Measurements from ENCODE around the gene DMAC2.
"Not testable (repeated sequence)": the region's sequence is repeated elsewhere in the genome, so short reads cannot be mapped to it uniquely, and the experiment has no call there.

Gene DMAC2

DNA sequence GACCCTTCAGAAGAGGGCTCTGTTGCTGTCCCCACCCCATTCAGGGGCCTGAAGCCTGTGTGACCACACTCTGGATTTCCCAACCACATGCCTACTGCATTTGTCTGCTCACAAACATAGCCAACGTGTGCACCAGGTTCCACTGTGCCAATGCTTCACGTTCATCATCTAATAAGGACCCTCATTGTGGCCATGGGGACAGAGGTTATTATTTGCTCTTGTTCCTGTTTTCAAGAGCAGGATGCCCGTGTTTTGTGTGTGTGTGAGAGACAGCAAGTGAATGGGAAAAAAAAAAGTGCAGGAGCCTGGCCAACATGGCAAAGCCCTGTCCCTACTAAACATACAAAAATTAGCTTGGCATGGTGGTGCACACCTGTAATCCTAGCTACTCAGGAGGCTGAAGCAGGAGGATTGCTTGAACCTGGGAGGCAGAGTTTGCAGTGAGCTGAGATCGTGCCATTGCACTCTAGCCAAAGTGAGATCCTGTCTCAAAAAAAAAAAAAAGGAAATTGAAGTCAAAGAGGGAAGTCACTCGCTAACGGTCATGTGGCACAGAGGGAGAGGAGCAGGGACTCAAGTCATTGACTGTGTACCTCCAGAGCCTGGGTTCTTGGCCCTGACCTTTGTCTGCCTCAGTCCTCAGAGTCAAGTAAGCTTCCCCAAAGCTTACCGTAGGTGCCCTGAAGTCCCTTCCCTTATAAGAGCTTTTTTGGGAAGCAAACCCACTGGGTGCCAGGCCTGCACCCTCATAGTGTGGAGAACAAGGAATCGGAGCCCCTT, 19.4 kb downstream of the DMAC2 start:
- Histone ChIP-seq H3K36me3 (ENCODE audit: insufficient read depth, low read length) (peaks cover 44% of the 10 kb centered on the region), H3K4me3 (ENCODE audit: low read length) (no peak overlapping the region), H3K27me3 (ENCODE audit: insufficient read depth, low read length) (no peaks in the 10 kb centered on the region), H3K9me3 (ENCODE audit: insufficient read depth, low read depth, low read length) (no peaks in the 10 kb centered on the region), H3K9ac (ENCODE audit: low read depth, low read length) (no peak overlapping the region), H3K4me1 (ENCODE audit: insufficient read depth, low read length) (no peaks in the 10 kb centered on the region), H3K27ac (ENCODE audit: low read depth, low read length) (no peak overlapping the region)
- 91% methylated on average over 8 of the region's 8 CpGs for WGBS

DNA sequence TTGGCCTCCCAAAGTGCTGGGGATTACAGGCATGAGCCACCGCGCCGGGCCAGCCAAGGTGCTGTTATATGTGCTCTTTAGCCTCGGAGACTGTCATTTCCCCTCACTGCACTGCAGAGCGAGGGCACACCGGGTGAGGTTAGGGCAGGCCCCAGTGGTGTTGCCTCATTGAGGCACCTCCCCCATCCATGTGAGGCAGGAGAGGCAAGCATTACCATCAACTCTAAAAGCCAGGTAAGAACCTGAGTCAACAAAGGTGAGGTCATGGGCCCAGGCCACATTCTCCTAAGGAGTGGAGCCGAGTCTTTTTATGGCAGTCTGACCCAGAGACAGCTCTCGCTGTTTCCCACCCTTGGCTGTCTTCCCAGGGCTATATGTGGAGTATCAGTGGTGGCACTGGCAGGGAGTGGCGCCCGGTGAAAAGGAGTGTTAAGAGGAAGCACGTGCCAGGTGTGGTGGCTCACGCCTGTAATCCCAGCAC, 23.5 kb downstream of the DMAC2 start:
- Histone ChIP-seq H3K4me3 (ENCODE audit: low read length) (no peak overlapping the region), H3K27ac (ENCODE audit: low read depth, low read length) (no peak overlapping the region), H3K36me3 (ENCODE audit: insufficient read depth, low read length) (peaks cover 41% of the 10 kb centered on the region), H3K27me3 (ENCODE audit: insufficient read depth, low read length) (no peaks in the 10 kb centered on the region), H3K4me1 (ENCODE audit: insufficient read depth, low read length) (no peaks in the 10 kb centered on the region), H3K9ac (ENCODE audit: low read depth, low read length) (no peak overlapping the region), H3K9me3 (ENCODE audit: insufficient read depth, low read depth, low read length) (no peaks in the 10 kb centered on the region)
- 94% methylated on average over 12 of the region's 12 CpGs for WGBS

DNA sequence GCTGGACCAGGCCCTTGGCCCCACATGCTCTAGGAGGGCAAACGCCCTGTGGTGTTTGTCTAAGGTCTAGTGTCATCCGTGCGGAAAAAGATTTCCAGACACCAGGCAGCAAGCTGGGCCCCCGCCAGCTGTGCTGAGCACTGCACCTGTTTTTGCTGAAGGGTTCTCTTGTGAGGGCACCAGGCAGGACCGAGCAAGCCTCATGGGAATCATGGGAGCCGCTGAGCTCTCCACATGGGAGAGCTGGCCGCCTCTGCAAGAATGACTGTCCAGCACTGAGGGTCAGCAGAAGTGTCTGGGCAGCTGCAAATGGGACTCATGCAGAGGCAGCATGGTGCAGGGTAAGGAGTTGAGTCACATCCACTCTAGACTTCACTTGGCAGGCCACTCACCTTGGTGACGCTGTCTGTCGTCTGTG, 24.5 kb downstream of the DMAC2 start:
- no peak overlapping the region for H3K9ac ChIP-seq (ENCODE audit: low read depth, low read length)
- peaks cover 43% of the 10 kb centered on the region for H3K36me3 ChIP-seq (ENCODE audit: insufficient read depth, low read length)
- 96% methylated on average over 9 of the region's 9 CpGs for WGBS
- no peaks in the 10 kb centered on the region for H3K27me3 ChIP-seq (ENCODE audit: insufficient read depth, low read length)
- H3K27ac ChIP-seq (ENCODE audit: low read depth, low read length), result no peak overlapping the region
- H3K4me1 ChIP-seq (ENCODE audit: insufficient read depth, low read length), result no peaks in the 10 kb centered on the region
- H3K9me3 ChIP-seq (ENCODE audit: insufficient read depth, low read depth, low read length), result no peaks in the 10 kb centered on the region
- no peak overlapping the region for H3K4me3 ChIP-seq (ENCODE audit: low read length)

DNA sequence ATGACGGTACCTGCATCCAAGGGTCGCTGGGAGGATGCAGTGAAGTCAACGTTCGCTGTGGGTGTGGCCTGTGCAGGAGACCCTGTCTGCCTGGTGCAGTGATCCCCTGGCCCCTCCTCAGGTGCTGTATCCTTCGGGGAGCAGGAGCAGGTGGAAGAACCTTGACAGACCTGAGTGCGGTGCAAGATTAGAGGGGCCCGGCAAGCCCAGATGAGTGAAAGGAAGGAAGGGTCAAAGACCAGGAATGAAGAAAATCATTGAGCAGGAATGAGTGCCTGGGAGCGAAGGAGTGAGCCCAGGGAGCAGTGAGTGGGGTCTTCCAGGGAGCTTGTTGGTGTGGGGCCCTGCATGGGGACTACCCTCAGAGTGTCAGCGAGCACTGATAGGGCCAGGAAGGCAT, 25.3 kb downstream of the DMAC2 start:
- H3K4me1 ChIP-seq (ENCODE audit: insufficient read depth, low read length), result no peaks in the 10 kb centered on the region
- H3K36me3 ChIP-seq (ENCODE audit: insufficient read depth, low read length), result peaks cover 36% of the 10 kb centered on the region
- no peaks in the 10 kb centered on the region for H3K27me3 ChIP-seq (ENCODE audit: insufficient read depth, low read length)
- no peak overlapping the region for H3K9ac ChIP-seq (ENCODE audit: low read depth, low read length)
- no peak overlapping the region for H3K27ac ChIP-seq (ENCODE audit: low read depth, low read length)
- H3K4me3 ChIP-seq (ENCODE audit: low read length), result no peak overlapping the region
- WGBS, result 94% methylated on average over 9 of the region's 9 CpGs
- H3K9me3 ChIP-seq (ENCODE audit: insufficient read depth, low read depth, low read length), result no peaks in the 10 kb centered on the region

DNA sequence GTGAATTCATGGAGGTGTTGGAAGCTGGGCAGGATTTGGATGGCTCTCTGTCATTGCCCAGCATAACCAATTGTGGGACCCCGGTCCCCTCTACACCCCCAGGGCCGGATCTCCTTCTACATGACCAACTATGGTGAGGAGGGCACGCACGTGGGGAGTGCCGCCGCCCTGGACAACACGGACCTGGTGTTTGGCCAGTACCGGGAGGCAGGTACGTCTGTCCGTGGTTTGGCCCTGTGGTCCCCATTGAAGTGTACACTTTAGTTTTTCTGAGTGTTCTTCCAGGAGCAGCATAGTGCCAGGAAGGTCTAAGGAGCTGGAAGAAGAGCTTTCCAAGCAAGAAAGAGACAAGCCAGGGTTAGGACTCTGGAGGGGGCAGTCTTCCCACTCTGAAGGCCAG, 25.8 kb downstream of the DMAC2 start:
- no peaks in the 10 kb centered on the region for H3K9me3 ChIP-seq (ENCODE audit: insufficient read depth, low read depth, low read length)
- no peaks in the 10 kb centered on the region for H3K4me1 ChIP-seq (ENCODE audit: insufficient read depth, low read length)
- WGBS, result 94% methylated on average over 10 of the region's 10 CpGs
- no peak overlapping the region for H3K4me3 ChIP-seq (ENCODE audit: low read length)
- no peak overlapping the region for H3K9ac ChIP-seq (ENCODE audit: low read depth, low read length)
- no peaks in the 10 kb centered on the region for H3K27me3 ChIP-seq (ENCODE audit: insufficient read depth, low read length)
- peaks cover 32% of the 10 kb centered on the region for H3K36me3 ChIP-seq (ENCODE audit: insufficient read depth, low read length)
- no peak overlapping the region for H3K27ac ChIP-seq (ENCODE audit: low read depth, low read length)

DNA sequence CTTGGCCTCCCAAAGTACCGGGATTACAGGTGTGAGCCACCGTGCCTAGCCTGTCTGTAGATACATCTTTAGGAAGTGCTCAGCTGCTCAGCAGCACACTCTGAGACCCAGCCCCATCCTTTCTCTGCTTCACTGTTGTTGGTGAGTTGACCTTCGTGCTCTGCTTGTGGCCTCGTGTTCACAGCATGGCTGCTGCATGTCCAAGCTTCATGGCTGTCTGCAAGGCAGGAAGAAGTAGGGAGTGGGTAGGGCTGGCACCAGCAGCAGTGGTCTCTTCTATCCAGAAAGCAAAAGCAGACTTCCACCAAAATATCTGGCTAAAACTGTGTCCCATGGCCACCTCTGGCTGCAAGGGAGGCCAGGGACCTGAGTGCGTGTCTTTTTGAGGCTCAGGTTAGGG, 26.8 kb downstream of the DMAC2 start:
- H3K9me3 ChIP-seq (ENCODE audit: insufficient read depth, low read depth, low read length), result no peaks in the 10 kb centered on the region
- WGBS, result 92% methylated on average over 5 of the region's 5 CpGs
- no peak overlapping the region for H3K4me3 ChIP-seq (ENCODE audit: low read length)
- H3K27ac ChIP-seq (ENCODE audit: low read depth, low read length), result no peak overlapping the region
- H3K4me1 ChIP-seq (ENCODE audit: insufficient read depth, low read length), result no peaks in the 10 kb centered on the region
- peaks cover 28% of the 10 kb centered on the region for H3K36me3 ChIP-seq (ENCODE audit: insufficient read depth, low read length)
- H3K27me3 ChIP-seq (ENCODE audit: insufficient read depth, low read length), result no peaks in the 10 kb centered on the region
- H3K9ac ChIP-seq (ENCODE audit: low read depth, low read length), result no peak overlapping the region

DNA sequence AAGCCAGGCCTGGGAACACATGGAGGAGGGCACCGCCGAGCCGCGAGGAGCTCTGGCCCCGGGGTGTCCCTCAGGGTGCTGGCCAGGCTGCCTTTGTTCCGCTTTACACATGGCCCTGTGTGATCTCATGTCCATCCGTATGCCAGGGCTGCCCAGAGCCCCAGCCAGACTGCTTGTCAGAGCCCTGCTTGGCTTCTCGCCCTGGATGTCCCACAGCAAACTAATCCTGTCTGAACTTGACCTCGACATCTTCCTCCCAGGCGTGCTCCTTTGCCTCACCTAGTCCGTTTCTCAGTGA, 27.8 kb downstream of the DMAC2 start:
- Histone ChIP-seq H3K4me3 (ENCODE audit: low read length) (no peak overlapping the region), H3K36me3 (ENCODE audit: insufficient read depth, low read length) (peaks cover 24% of the 10 kb centered on the region; the same call in 1 of the 2 replicates), H3K9me3 (ENCODE audit: insufficient read depth, low read depth, low read length) (no peaks in the 10 kb centered on the region), H3K27ac (ENCODE audit: low read depth, low read length) (no peak overlapping the region), H3K4me1 (ENCODE audit: insufficient read depth, low read length) (peaks cover 4% of the 10 kb centered on the region; the same call in 1 of the 2 replicates), H3K9ac (ENCODE audit: low read depth, low read length) (no peak overlapping the region), H3K27me3 (ENCODE audit: insufficient read depth, low read length) (no peaks in the 10 kb centered on the region)
- WGBS, result 85% methylated on average over 11 of the region's 11 CpGs

DNA sequence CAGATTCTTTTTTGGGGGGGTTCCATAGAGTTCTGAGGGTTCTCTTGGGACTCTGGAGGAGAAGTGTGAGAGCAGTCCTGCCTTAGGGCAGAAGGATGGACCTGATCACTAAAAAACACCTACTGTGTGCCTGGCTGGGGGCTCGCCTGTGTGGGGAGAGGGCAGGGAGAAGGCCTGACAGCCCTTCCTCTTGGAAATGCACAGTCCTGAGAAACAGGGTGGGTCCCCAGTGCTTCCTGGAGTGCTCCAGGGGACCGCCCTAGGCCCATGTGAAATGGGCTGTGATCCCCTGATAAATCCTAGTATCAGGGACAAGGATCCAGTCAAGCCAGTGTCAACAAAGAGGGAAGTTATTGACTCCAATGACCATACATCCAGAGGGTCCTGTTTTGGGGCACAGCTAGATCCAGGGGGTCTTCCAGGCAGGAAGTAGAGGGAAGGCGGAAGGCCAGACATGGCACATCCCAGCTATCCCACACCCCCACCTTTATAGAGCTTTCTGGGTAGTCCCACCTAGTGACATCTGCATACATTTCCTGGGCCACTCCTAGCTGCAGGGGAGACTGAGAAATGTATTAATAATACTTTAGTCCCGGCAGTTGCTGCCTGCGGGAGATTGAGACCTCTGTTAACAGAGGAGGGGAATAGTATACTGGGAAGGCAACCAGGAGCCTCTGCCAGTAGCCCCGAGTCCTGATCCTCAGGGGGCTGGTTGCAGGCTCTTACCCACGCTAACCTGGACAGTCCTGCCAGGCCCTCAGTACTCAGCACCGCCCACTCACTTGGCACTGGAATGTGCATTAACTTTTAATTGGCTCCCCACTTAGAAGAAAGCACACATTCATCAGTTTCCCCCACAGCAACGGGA, 28.4 kb downstream of the DMAC2 start:
- Histone ChIP-seq H3K9me3 (ENCODE audit: insufficient read depth, low read depth, low read length) (no peaks in the 10 kb centered on the region), H3K4me3 (ENCODE audit: low read length) (no peak overlapping the region), H3K9ac (ENCODE audit: low read depth, low read length) (no peak overlapping the region), H3K36me3 (ENCODE audit: insufficient read depth, low read length) (peaks cover 21% of the 10 kb centered on the region; the same call in 1 of the 2 replicates), H3K27ac (ENCODE audit: low read depth, low read length) (no peak overlapping the region), H3K27me3 (ENCODE audit: insufficient read depth, low read length) (no peaks in the 10 kb centered on the region), H3K4me1 (ENCODE audit: insufficient read depth, low read length) (peaks cover 4% of the 10 kb centered on the region; the same call in 1 of the 2 replicates)
- WGBS, result 79% methylated on average over 8 of the region's 9 CpGs

DNA sequence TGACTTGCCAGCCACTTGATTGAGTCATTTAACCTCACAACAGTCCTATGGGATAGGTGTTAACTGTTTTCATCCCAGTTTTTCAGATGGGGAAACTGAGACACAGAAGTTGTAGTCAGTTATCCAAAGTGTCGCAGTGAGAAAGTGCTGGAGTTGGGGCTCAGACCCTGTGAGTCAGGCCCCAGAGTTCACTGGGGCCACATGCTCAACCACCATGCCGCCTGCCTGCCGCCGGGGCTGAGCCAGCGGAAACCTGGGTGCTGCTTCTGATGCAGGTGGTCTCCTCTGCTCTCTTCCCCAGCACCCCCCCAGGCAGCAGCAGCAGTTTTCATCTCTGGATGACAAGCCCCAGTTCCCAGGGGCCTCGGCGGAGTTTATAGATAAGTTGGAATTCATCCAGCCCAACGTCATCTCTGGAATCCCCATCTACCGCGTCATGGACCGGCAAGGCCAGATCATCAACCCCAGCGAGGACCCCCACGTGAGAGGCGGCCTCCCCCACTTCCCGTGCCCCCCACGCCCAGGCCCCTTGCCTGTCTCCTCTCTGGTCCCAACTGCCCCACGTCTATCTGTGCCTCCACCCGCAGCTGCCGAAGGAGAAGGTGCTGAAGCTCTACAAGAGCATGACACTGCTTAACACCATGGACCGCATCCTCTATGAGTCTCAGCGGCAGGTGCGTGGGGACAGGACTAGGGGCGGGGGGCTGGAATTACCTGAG, 29.2 kb downstream of the DMAC2 start:
- Histone ChIP-seq H3K36me3 (ENCODE audit: insufficient read depth, low read length) (peaks cover 18% of the 10 kb centered on the region; the same call in 1 of the 2 replicates), H3K27me3 (ENCODE audit: insufficient read depth, low read length) (no peaks in the 10 kb centered on the region), H3K27ac (ENCODE audit: low read depth, low read length) (no peak overlapping the region), H3K4me3 (ENCODE audit: low read length) (no peak overlapping the region), H3K9ac (ENCODE audit: low read depth, low read length) (no peak overlapping the region), H3K4me1 (ENCODE audit: insufficient read depth, low read length) (peaks cover 4% of the 10 kb centered on the region; the same call in 1 of the 2 replicates), H3K9me3 (ENCODE audit: insufficient read depth, low read depth, low read length) (no peaks in the 10 kb centered on the region)
- WGBS, result 96% methylated on average over 23 of the region's 23 CpGs

DNA sequence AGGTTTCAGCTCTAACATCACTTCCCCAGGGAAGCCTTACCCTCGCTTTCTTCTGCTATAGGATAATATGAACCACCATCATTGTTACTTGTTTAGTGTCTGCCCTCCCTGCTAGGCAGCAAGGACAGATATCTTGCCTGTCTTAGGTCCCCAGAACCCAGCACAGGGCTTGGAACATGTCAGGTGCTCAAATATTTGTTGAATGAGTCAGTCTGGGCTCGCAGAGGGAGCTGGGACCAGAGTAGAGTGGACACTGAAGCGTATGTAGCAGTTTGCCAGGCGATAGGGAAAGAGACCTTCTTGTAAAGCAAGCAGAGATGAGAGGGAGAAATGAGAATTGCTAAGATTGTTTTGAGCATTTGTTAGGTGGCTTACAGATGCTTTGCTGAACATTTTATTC, 30.4 kb downstream of the DMAC2 start:
- H3K4me1 ChIP-seq (ENCODE audit: insufficient read depth, low read length), result peaks cover 4% of the 10 kb centered on the region; the same call in 1 of the 2 replicates
- no peaks in the 10 kb centered on the region for H3K27me3 ChIP-seq (ENCODE audit: insufficient read depth, low read length)
- H3K36me3 ChIP-seq (ENCODE audit: insufficient read depth, low read length), result peaks cover 12% of the 10 kb centered on the region; the same call in 1 of the 2 replicates
- no peaks in the 10 kb centered on the region for H3K9me3 ChIP-seq (ENCODE audit: insufficient read depth, low read depth, low read length)
- 63% methylated on average over 4 of the region's 4 CpGs for WGBS
- no peak overlapping the region for H3K27ac ChIP-seq (ENCODE audit: low read depth, low read length)
- no peak overlapping the region for H3K9ac ChIP-seq (ENCODE audit: low read depth, low read length)
- H3K4me3 ChIP-seq (ENCODE audit: low read length), result no peak overlapping the region

DNA sequence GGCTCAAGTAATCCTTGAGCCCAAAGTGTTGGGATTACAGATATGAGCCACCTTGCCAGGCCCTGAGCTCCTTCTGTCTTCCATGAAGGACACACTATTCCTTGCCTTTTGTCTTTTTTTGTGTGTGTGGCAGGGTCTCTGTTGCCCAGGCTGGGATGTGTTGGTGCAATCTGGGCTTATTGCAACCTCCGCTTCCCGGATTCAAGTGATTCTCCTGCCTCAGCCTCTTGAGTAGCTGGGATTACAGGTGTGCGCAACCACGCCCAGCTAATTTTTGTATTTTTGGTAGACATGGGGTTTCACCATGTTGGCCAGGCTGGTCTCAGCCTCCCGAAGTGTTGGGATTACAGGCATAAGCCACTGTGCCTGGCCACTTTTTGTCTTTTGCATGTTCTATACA, 30.9 kb downstream of the DMAC2 start:
- H3K9ac ChIP-seq (ENCODE audit: low read depth, low read length); H3K4me3 ChIP-seq (ENCODE audit: low read length); H3K27ac ChIP-seq (ENCODE audit: low read depth, low read length); H3K4me1 ChIP-seq (ENCODE audit: insufficient read depth, low read length); H3K27me3 ChIP-seq (ENCODE audit: insufficient read depth, low read length); H3K9me3 ChIP-seq (ENCODE audit: insufficient read depth, low read depth, low read length): not testable (repeated sequence)
- peaks cover 12% of the 10 kb centered on the region; the same call in 1 of the 2 replicates for H3K36me3 ChIP-seq (ENCODE audit: insufficient read depth, low read length)
- WGBS, result 94% methylated on average over 5 of the region's 5 CpGs
